Hematopoietic multipotent progenitor cell treated with erythropoietin and hydrocortisone succinate and interleukin-3 and kit ligand, for 15 days (in vitro differentiated cells): ENCODE data around the gene TPRKB.
"Not testable (repeated sequence)": the region's sequence is repeated elsewhere in the genome, so short reads cannot be mapped to it uniquely, and the experiment has no call there.

ENCODE experiments used
- DNase-seq: peaks from one replicate; pipeline ENCODE4 v3.0.0-alpha.2; 2015; ENCODE audit warnings: low spot score

Gene TPRKB

GRCh38 chr2:73736855-73737779 is at the start of gene TPRKB:
Gene TPRKB, minus strand, starts transcription at chr2:73737345. Its CDS starts 2,776 bp downstream, at chr2:73734569.
- peak; percentile 92 for DNase-seq

- not testable (repeated sequence) for DNase-seq
Observed at GRCh38 chr2:73783883-73784282, 46.7 kb upstream of the TPRKB start, which contains the start of gene C2orf78. Gene C2orf78, plus strand, starts transcription at chr2:73784183. Its CDS starts 127 bp downstream, at chr2:73784310.

GRCh38 chr2:73783402-73783801 is 46.3 kb upstream of the TPRKB start:
- not testable (repeated sequence) for DNase-seq

GRCh38 chr2:73780237-73780582 is 43.1 kb upstream of the TPRKB start:
- no peak for DNase-seq

- DNase-seq = peak; percentile 96
Observed at GRCh38 chr2:73779467-73780236, 42.5 kb upstream of the TPRKB start, which contains the start of gene DUSP11. Gene DUSP11, minus strand, starts transcription at chr2:73780103. Its CDS starts 129 bp downstream, at chr2:73779974.

- DNase-seq = not testable (repeated sequence)
Observed at GRCh38 chr2:73778867-73779466, 41.8 kb upstream of the TPRKB start.

GRCh38 chr2:73776869-73777519 is 39.8 kb upstream of the TPRKB start:
- DNase-seq = no peak

GRCh38 chr2:73776381-73776780 is 39.2 kb upstream of the TPRKB start:
- DNase-seq = no peak

- DNase-seq = no peak
Observed at GRCh38 chr2:73772819-73773218, 35.7 kb upstream of the TPRKB start.

GRCh38 chr2:73770725-73771124 is 33.6 kb upstream of the TPRKB start:
- DNase-seq = no peak

GRCh38 chr2:73766994-73767393 is 29.8 kb upstream of the TPRKB start:
- DNase-seq = no peak

- DNase-seq = no peak
Observed at GRCh38 chr2:73766349-73766748, 29.2 kb upstream of the TPRKB start.

- DNase-seq = no peak
Observed at GRCh38 chr2:73764945-73765344, 27.8 kb upstream of the TPRKB start.

GRCh38 chr2:73762571-73762970 is 25.4 kb upstream of the TPRKB start:
- no peak for DNase-seq

- no peak for DNase-seq
Observed at GRCh38 chr2:73759904-73760303, 22.8 kb upstream of the TPRKB start.

GRCh38 chr2:73759285-73759764 is 22.2 kb upstream of the TPRKB start:
- DNase-seq = no peak

GRCh38 chr2:73754332-73754731 is 17.2 kb upstream of the TPRKB start:
- not testable (repeated sequence) for DNase-seq

GRCh38 chr2:73749314-73749713 is 12.2 kb upstream of the TPRKB start:
- DNase-seq = no peak

- DNase-seq = no peak
Observed at GRCh38 chr2:73746877-73747208, 9.7 kb upstream of the TPRKB start.

GRCh38 chr2:73746015-73746876 is 9.1 kb upstream of the TPRKB start:
- DNase-seq = no peak

- no peak for DNase-seq
Observed at GRCh38 chr2:73740767-73741166, 3.6 kb upstream of the TPRKB start.
